ENCODE results near the gene NRN1L. TPM values are rescaled to one million over a fixed set of nuclear protein-coding genes. Genes with fewer than 3 reads are reported as not detected.

The NRN1L gene
- total and polyA plus RNA-seq, 2 of the 4 experiments (the other 2 are of a cell fraction): 0.27 TPM; not detected in 1

- Histone ChIP-seq H3K27ac (ENCODE audit: insufficient read depth, low read length) (no peak overlapping the region), H3K9me3 (ENCODE audit: control insufficient read depth, insufficient read depth, low read length) (no peaks in the 10 kb centered on the region), H4K8ac (ENCODE audit: low read depth in 2 of 2, low read length in 2 of 2) (no peak overlapping the region), H4K91ac (ENCODE audit: insufficient read depth, low read depth, low read length) (no peak overlapping the region), H3K14ac (replicated peaks; ENCODE audit: low read depth, low read length) (no peak overlapping the region), H4K5ac (ENCODE audit: low read depth, low read length) (no peak overlapping the region), H2AK9ac (replicated peaks; ENCODE audit: low read depth, low read length, poor library complexity) (no peak overlapping the region), H3K56ac (ENCODE audit: extremely low read depth, insufficient read depth, low read length) (no peak overlapping the region), H2AK5ac (ENCODE audit: low read depth, low read length) (no peak overlapping the region), H3K4ac (ENCODE audit: low read depth, low read length) (no peak overlapping the region), H4K20me1 (ENCODE audit: insufficient read depth, low read length) (peaks cover 41% of the 10 kb centered on the region), H3K79me1 (ENCODE audit: low read depth in 1 of 2, low read length in 2 of 2) (peaks cover 45 to 60% of the 10 kb centered on the region in 2 experiments), H3K36me3 (ENCODE audit: control insufficient read depth, insufficient read depth, low read length) (peaks cover 42% of the 10 kb centered on the region), H2BK15ac (ENCODE audit: low read depth, low read length) (no peak overlapping the region), H3K27me3 (ENCODE audit: control insufficient read depth, insufficient read depth, low read length) (no peaks in the 10 kb centered on the region), H2BK5ac (ENCODE audit: low read depth, low read length, poor library complexity, severe bottlenecking) (no peak overlapping the region), H3K9ac (ENCODE audit: low read depth, low read length) (no peak overlapping the region), H3K9me1 (ENCODE audit: insufficient read depth, low read length) (peaks cover 18% of the 10 kb centered on the region), H2AFZ (replicated peaks; ENCODE audit: low read length, poor library complexity) (no peak overlapping the region), H3K4me1 (ENCODE audit: control insufficient read depth, insufficient read depth, low read length) (peaks cover 4% of the 10 kb centered on the region), H3K4me2 (ENCODE audit: low read depth, low read length) (no peak overlapping the region), H3K23ac (ENCODE audit: low read depth, low read length) (no peak overlapping the region), H2BK120ac (ENCODE audit: low read depth, low read length) (no peak overlapping the region), H3K4me3 (ENCODE audit: insufficient read depth, low read depth, low read length) (no peak overlapping the region), H2BK20ac (ENCODE audit: low read depth, low read length) (no peak overlapping the region), H3K18ac (ENCODE audit: low read depth, low read length) (no peak overlapping the region)
- intact Hi-C loops (cut with micrococcal nuclease) (no loop called here), dilution Hi-C loops (cut with HindIII; ENCODE audit: low sequenced_read_pairs, unreplicated experiment) (no loop called here), in situ Hi-C loops (cut with MboI; ENCODE audit: low sequenced_read_pairs) (no loop called here)
- no peak for DNase-seq
- ATAC-seq (ENCODE audit: low read depth): no peak
- ChIA-PET CTCF (no interaction called here), POLR2A (ENCODE audit: unreplicated experiment) (no interaction called here)
- no peak for TF ChIP-seq POLR2A (IDR thresholded peaks at IDR 0.05; ENCODE audit: low read depth, low read length)
- no peak for TF ChIP-seq RAD21 (IDR thresholded peaks at IDR 0.05; ENCODE audit: low read length)
- TF ChIP-seq BHLHE40 (IDR thresholded peaks at IDR 0.05; ENCODE audit: low read depth, low read length): no peak
- TF ChIP-seq CEBPB (IDR thresholded peaks at IDR 0.05; ENCODE audit: low read depth, low read length): no peak
- no peak for TF ChIP-seq USF2 (IDR thresholded peaks at IDR 0.05; ENCODE audit: low read depth, low read length)
- no peak for TF ChIP-seq FOS (IDR thresholded peaks at IDR 0.05; ENCODE audit: low read depth, low read length)
- no peak for TF ChIP-seq RCOR1 (IDR thresholded peaks at IDR 0.05; ENCODE audit: insufficient replicate concordance, low read length)
- TF ChIP-seq MAZ (IDR thresholded peaks at IDR 0.05; ENCODE audit: borderline replicate concordance, low read depth, low read length): no peak
- no peak for TF ChIP-seq ELK1 (IDR thresholded peaks at IDR 0.05; ENCODE audit: borderline replicate concordance, low read depth, low read length)
- no peak for TF ChIP-seq MAFK (IDR thresholded peaks at IDR 0.05; ENCODE audit: low read depth, low read length)
- no peak for TF ChIP-seq SMC3 (IDR thresholded peaks at IDR 0.05; ENCODE audit: low read depth, low read length)
- no peak for TF ChIP-seq CTCF (conservative IDR thresholded peaks at IDR 0.05; ENCODE audit: low read depth, low read length)
- no peak for TF ChIP-seq MXI1 (IDR thresholded peaks at IDR 0.05; ENCODE audit: borderline replicate concordance, low read depth, low read length)
- TF ChIP-seq NFE2L2 (IDR thresholded peaks at IDR 0.05; ENCODE audit: low read depth, low read length): no peak
- no peak for TF ChIP-seq RFX5 (IDR thresholded peaks at IDR 0.05; ENCODE audit: low read depth, low read length)
- no peak for TF ChIP-seq CHD1 (IDR thresholded peaks at IDR 0.05; ENCODE audit: low read depth, low read length)
- WGBS, 2 experiments (ENCODE audit: extremely low coverage in 2 of 2, insufficient read length in 1 of 2): no CpG with 5 or more reads among the region's 6 CpGs
- no TSS peak for BruUV-seq (replicated peaks)
Observed at GRCh38 chr16:67868290-67868689, 16.4 kb upstream of the NRN1L start.
